SK-N-SH treated with all-trans-retinoic acid at 6 μM for 48 hours (cell line): ENCODE measurements around the gene ITIH5.

ENCODE experiments used
- ATAC-seq: fragments of 200-7000 bp; cut with Tn5 transposase; 3 replicates; pipeline ENCODE4 v1.9.1; 2020; ENCODE audit warnings: mild to moderate bottlenecking, moderate library complexity
- BACH2 ChIP-seq: fragments of 250-450 bp; sonication (Bioruptor Pico); IDR thresholded peaks from 2 replicates; pipeline ENCODE4 v1.9.0; 2021; ENCODE audit warnings: mild to moderate bottlenecking, borderline replicate concordance
- CSDC2 ChIP-seq: fragments of 250-450 bp; sonication (Bioruptor Pico); IDR thresholded peaks from 2 replicates; pipeline ENCODE4 v1.5.0; 2020; ENCODE audit warnings: mild to moderate bottlenecking, moderate library complexity
- ESRRG ChIP-seq: fragments of 250-450 bp; sonication (Bioruptor Pico); IDR thresholded peaks from 2 replicates; pipeline ENCODE4 v1.6.1; 2021; ENCODE audit warnings: mild to moderate bottlenecking
- GLIS3 ChIP-seq: fragments of 250-450 bp; sonication (Bioruptor Pico); IDR thresholded peaks from 2 replicates; pipeline ENCODE4 v1.5.0; 2020; ENCODE audit warnings: mild to moderate bottlenecking, moderate library complexity
- ISL1 ChIP-seq: fragments of 250-450 bp; sonication (Bioruptor Pico); IDR thresholded peaks from 2 replicates; pipeline ENCODE4 v2.1.2; 2022; ENCODE audit warnings: mild to moderate bottlenecking, moderate library complexity
- SNAI2 ChIP-seq: fragments of 250-450 bp; sonication (Bioruptor Pico); IDR thresholded peaks from 2 replicates; pipeline ENCODE4 v1.5.0; 2020; ENCODE audit warnings: mild to moderate bottlenecking, moderate library complexity
- TCF4 ChIP-seq: fragments of 250-450 bp; sonication (Bioruptor Pico); IDR thresholded peaks from 2 replicates; pipeline ENCODE4 v1.8.0; 2021; ENCODE audit warnings: mild to moderate bottlenecking, moderate library complexity, borderline replicate concordance
- ZC3H10 ChIP-seq: fragments of 250-450 bp; sonication (Bioruptor Pico); IDR thresholded peaks from 2 replicates; pipeline ENCODE4 v1.5.1; 2021; ENCODE audit warnings: mild to moderate bottlenecking, moderate library complexity
- ZFP30 ChIP-seq: fragments of 450-650 bp; formaldehyde crosslinking; IDR thresholded peaks from 2 replicates; pipeline ENCODE4 v1.5.0; 2022; ENCODE audit warnings: mild to moderate bottlenecking, moderate library complexity
- ZNF565 ChIP-seq: fragments of 450-650 bp; formaldehyde crosslinking; conservative IDR thresholded peaks from 2 replicates; pipeline ENCODE4 v1.5.0; 2020; ENCODE audit warnings: low read depth, mild to moderate bottlenecking, moderate library complexity
- ZNF70 ChIP-seq: fragments of 450-650 bp; formaldehyde crosslinking; IDR thresholded peaks from 2 replicates; pipeline ENCODE4 v1.5.0; 2020; ENCODE audit warnings: mild to moderate bottlenecking, moderate library complexity
- TF ChIP-seq, protein P1 (sequence below): fragments of 250-450 bp; sonication (Bioruptor Pico); IDR thresholded peaks from 2 replicates; pipeline ENCODE4 v1.8.0; 2021; ENCODE audit warnings: low read depth, mild to moderate bottlenecking, moderate library complexity, borderline replicate concordance
- TF ChIP-seq, protein P2 (sequence below): fragments of 250-450 bp; sonication (Bioruptor Pico); IDR thresholded peaks from 2 replicates; pipeline ENCODE4 v1.8.0; 2020; ENCODE audit warnings: mild to moderate bottlenecking, moderate library complexity, borderline replicate concordance
- TF ChIP-seq, protein P3 (sequence below): fragments of 250-450 bp; sonication (Bioruptor Pico); IDR thresholded peaks from 2 replicates; pipeline ENCODE4 v1.5.1; 2020; ENCODE audit warnings: low read depth, mild to moderate bottlenecking, moderate library complexity
- TF ChIP-seq, protein P4 (sequence below): fragments of 250-450 bp; sonication (Bioruptor Pico); IDR thresholded peaks from 2 replicates; pipeline ENCODE4 v1.5.0; 2020; ENCODE audit warnings: mild to moderate bottlenecking, moderate library complexity
- TF ChIP-seq, protein P5 (sequence below): fragments of 250-450 bp; sonication (Bioruptor Pico); IDR thresholded peaks from 2 replicates; pipeline ENCODE4 v1.5.1; 2021; ENCODE audit warnings: mild to moderate bottlenecking, moderate library complexity

ITIH5 gene

DNA sequence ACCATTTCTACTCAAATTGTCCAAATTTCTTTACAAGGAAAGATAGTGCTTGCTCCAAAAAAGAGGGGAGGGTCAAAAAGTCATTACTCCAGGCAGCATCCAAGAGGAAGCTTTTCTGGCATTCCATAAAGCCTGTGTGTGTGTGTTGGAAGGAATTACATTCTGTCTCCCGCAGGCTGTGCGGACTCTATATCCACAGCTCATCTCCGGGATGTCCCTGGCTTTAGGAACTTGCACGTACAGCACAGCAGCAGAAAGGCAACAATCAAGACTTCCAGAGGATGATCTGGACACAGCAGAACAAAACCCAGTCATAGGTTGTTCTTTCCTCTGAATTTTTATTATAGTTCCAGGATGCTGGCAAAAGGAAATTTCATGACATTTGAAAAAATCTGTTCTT, 94.8 kb downstream of the ITIH5 start (continued):
- TF ChIP-seq CSDC2 (no peak), ZNF565 (no peak), ESRRG (no peak)

DNA sequence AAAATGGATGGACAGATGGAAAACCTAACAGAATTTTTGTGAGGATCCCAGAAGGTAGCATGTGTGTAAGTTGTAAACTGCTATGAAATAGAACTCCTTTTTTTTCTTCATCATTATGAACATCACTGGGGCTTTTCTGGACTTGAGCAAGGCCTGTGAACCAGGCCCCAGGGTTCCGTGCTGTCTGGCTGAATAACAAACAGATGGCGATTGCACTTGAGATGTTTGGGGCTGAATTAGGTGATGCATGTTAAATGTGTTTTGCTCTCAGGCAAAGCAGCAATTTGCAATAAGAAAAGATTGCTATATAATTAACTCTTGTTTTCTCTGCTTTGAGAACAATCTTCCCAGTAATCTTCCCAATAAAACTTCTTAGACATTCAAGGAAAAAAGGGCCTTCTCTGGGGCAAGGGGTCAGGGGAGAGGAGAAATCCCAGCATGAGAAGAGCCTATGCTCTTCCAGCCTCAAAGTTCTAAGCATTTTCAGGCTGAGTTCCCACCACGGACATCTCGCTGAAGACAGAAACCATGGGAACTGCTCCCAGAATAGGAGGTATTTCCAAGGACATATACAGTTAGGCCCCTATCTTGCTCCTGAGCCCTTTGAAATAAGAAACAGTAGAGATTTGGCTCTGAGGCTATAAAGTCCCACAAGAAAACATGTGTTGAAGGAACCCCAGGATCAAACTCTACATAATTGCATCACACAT, 98.7 kb downstream of the ITIH5 start:
- no peak for TF ChIP-seq GLIS3 (CRISPR knock-in tag)
- TF ChIP-seq, protein P1, sequence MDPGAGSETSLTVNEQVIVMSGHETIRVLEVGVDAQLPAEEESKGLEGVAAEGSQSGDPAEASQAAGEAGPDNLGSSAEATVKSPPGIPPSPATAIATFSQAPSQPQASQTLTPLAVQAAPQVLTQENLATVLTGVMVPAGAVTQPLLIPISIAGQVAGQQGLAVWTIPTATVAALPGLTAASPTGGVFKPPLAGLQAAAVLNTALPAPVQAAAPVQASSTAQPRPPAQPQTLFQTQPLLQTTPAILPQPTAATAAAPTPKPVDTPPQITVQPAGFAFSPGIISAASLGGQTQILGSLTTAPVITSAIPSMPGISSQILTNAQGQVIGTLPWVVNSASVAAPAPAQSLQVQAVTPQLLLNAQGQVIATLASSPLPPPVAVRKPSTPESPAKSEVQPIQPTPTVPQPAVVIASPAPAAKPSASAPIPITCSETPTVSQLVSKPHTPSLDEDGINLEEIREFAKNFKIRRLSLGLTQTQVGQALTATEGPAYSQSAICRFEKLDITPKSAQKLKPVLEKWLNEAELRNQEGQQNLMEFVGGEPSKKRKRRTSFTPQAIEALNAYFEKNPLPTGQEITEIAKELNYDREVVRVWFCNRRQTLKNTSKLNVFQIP (CRISPR knock-in tag) = no peak
- TF ChIP-seq, protein P2, sequence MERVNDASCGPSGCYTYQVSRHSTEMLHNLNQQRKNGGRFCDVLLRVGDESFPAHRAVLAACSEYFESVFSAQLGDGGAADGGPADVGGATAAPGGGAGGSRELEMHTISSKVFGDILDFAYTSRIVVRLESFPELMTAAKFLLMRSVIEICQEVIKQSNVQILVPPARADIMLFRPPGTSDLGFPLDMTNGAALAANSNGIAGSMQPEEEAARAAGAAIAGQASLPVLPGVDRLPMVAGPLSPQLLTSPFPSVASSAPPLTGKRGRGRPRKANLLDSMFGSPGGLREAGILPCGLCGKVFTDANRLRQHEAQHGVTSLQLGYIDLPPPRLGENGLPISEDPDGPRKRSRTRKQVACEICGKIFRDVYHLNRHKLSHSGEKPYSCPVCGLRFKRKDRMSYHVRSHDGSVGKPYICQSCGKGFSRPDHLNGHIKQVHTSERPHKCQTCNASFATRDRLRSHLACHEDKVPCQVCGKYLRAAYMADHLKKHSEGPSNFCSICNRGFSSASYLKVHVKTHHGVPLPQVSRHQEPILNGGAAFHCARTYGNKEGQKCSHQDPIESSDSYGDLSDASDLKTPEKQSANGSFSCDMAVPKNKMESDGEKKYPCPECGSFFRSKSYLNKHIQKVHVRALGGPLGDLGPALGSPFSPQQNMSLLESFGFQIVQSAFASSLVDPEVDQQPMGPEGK (CRISPR knock-in tag) = no peak
- TF ChIP-seq, all 23 proteins: peak for 0
- no peak for ATAC-seq

DNA sequence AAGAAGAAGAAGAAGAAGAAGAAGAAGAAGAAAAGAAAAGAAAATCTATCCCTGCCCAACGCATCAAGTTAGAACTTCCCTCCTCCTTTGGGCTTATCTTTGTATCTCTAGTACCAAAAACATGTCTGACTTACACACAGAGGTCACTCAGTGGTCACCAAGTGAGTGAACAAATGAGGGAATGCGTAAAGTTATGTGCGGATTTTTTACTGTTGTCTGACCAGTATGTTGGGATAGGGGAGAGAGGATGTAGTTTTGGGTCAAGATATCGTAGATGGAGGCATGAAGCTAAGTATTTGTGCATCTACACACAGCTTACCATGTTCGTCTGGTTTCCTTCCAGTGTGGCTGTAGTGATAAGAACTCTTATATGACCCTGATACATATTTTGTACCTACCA, 99.9 kb downstream of the ITIH5 start:
- TF ChIP-seq ZC3H10 (CRISPR knock-in tag) (no peak), BACH2 (CRISPR knock-in tag) (no peak), TCF4 (CRISPR knock-in tag) (no peak), ZFP30 (CRISPR knock-in tag) (no peak), GLIS3 (CRISPR knock-in tag) (no peak), SNAI2 (CRISPR knock-in tag) (no peak)
- TF ChIP-seq, protein P3, sequence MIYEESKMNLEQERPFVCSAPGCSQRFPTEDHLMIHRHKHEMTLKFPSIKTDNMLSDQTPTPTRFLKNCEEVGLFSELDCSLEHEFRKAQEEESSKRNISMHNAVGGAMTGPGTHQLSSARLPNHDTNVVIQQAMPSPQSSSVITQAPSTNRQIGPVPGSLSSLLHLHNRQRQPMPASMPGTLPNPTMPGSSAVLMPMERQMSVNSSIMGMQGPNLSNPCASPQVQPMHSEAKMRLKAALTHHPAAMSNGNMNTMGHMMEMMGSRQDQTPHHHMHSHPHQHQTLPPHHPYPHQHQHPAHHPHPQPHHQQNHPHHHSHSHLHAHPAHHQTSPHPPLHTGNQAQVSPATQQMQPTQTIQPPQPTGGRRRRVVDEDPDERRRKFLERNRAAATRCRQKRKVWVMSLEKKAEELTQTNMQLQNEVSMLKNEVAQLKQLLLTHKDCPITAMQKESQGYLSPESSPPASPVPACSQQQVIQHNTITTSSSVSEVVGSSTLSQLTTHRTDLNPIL (CRISPR knock-in tag) = no peak
- TF ChIP-seq, protein P4, sequence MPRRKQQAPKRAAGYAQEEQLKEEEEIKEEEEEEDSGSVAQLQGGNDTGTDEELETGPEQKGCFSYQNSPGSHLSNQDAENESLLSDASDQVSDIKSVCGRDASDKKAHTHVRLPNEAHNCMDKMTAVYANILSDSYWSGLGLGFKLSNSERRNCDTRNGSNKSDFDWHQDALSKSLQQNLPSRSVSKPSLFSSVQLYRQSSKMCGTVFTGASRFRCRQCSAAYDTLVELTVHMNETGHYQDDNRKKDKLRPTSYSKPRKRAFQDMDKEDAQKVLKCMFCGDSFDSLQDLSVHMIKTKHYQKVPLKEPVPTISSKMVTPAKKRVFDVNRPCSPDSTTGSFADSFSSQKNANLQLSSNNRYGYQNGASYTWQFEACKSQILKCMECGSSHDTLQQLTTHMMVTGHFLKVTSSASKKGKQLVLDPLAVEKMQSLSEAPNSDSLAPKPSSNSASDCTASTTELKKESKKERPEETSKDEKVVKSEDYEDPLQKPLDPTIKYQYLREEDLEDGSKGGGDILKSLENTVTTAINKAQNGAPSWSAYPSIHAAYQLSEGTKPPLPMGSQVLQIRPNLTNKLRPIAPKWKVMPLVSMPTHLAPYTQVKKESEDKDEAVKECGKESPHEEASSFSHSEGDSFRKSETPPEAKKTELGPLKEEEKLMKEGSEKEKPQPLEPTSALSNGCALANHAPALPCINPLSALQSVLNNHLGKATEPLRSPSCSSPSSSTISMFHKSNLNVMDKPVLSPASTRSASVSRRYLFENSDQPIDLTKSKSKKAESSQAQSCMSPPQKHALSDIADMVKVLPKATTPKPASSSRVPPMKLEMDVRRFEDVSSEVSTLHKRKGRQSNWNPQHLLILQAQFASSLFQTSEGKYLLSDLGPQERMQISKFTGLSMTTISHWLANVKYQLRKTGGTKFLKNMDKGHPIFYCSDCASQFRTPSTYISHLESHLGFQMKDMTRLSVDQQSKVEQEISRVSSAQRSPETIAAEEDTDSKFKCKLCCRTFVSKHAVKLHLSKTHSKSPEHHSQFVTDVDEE (CRISPR knock-in tag) = no peak
- TF ChIP-seq, protein P5, sequence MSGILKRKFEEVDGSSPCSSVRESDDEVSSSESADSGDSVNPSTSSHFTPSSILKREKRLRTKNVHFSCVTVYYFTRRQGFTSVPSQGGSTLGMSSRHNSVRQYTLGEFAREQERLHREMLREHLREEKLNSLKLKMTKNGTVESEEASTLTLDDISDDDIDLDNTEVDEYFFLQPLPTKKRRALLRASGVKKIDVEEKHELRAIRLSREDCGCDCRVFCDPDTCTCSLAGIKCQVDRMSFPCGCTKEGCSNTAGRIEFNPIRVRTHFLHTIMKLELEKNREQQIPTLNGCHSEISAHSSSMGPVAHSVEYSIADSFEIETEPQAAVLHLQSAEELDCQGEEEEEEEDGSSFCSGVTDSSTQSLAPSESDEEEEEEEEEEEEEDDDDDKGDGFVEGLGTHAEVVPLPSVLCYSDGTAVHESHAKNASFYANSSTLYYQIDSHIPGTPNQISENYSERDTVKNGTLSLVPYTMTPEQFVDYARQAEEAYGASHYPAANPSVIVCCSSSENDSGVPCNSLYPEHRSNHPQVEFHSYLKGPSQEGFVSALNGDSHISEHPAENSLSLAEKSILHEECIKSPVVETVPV (CRISPR knock-in tag) = no peak
- ATAC-seq = no peak

DNA sequence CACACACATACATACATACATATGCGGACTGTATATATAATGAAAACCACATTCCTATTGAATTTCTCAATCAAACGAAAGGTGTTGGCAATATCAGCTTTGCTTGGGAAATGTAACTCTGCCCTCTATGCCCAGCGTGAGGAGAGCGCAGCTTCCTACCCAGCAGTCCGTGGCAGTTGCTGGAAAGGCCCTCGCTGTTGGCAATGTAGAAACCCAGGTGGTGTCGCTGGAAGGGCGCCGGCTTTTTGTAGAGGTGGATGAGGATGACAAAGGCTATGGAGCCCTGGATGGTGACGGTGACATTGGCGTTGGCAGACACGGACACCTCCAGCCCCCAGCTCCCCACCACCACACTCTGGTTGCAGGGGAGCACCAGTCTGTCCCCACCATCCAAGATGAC, 100.9 kb downstream of the ITIH5 start:
- no peak for ATAC-seq
- TF ChIP-seq, protein P5 (CRISPR knock-in tag) = no peak
- no peak for TF ChIP-seq ZNF70 (CRISPR knock-in tag)
- TF ChIP-seq ISL1 = no peak
